NCI-H510A (cell line): ENCODE results near the gene KLHDC7B.
A peak's percentile ranks its signal among the peaks of the same experiment; 100 is the strongest.

Experiments used
- DNase-seq: peaks from one replicate; lab custom pipeline; 2025; lab: John Stamatoyannopoulos, UW

KLHDC7B gene

GRCh38 chr22:50573491-50574382 lies 28.0 kb downstream of the KLHDC7B start:
- DNase-seq = no peak

GRCh38 chr22:50574383-50574755 lies 28.7 kb downstream of the KLHDC7B start:
- DNase-seq = no peak

- DNase-seq = no peak
Measured at GRCh38 chr22:50575426-50575941, 29.8 kb downstream of the KLHDC7B start.

GRCh38 chr22:50576070-50576469 lies 30.4 kb downstream of the KLHDC7B start:
- no peak for DNase-seq

GRCh38 chr22:50576806-50577696 lies 31.4 kb downstream of the KLHDC7B start:
- DNase-seq = no peak

GRCh38 chr22:50577697-50577986 lies 31.9 kb downstream of the KLHDC7B start:
- no peak for DNase-seq

GRCh38 chr22:50577987-50578775 lies 32.5 kb downstream of the KLHDC7B start, which contains the start of gene CPT1B:
Gene CPT1B, minus strand, starts transcription at chr22:50578427. Its CDS starts 512 bp downstream, at chr22:50577915.
- no peak for DNase-seq

GRCh38 chr22:50578776-50579310 lies 33.1 kb downstream of the KLHDC7B start:
- no peak for DNase-seq

GRCh38 chr22:50579752-50580151 lies 34.1 kb downstream of the KLHDC7B start:
- DNase-seq = no peak

- DNase-seq = no peak
Measured at GRCh38 chr22:50581031-50581949, 35.6 kb downstream of the KLHDC7B start.

GRCh38 chr22:50581950-50582492 lies 36.3 kb downstream of the KLHDC7B start:
- peak; percentile 34 for DNase-seq

- DNase-seq = peak; percentile 95
Measured at GRCh38 chr22:50582493-50583293, 37.0 kb downstream of the KLHDC7B start, which contains the start of gene CHKB. Gene CHKB, minus strand, starts transcription at chr22:50582849. Its CDS starts 68 bp downstream, at chr22:50582781.

- DNase-seq = no peak
Measured at GRCh38 chr22:50583294-50583861, 37.7 kb downstream of the KLHDC7B start.

- no peak for DNase-seq
Measured at GRCh38 chr22:50584106-50585096, 38.7 kb downstream of the KLHDC7B start.

- DNase-seq = no peak
Measured at GRCh38 chr22:50585238-50585637, 39.5 kb downstream of the KLHDC7B start.

- no peak for DNase-seq
Measured at GRCh38 chr22:50585781-50586180, 40.1 kb downstream of the KLHDC7B start.

GRCh38 chr22:50586416-50586815 lies 40.7 kb downstream of the KLHDC7B start:
- no peak for DNase-seq

GRCh38 chr22:50587407-50587806 lies 41.7 kb downstream of the KLHDC7B start:
- no peak for DNase-seq
